Loucy (cell line): ENCODE measurements around the gene GABRQ.

ENCODE experiments used
- H2AFZ ChIP-seq: fragments of 200-600 bp; sonication (generic); 2 replicates; pipeline ENCODE4 v1.6.0; 2016; ENCODE audit warnings: antibody characterized with exemption, mild to moderate bottlenecking, low read length, moderate library complexity
- H3F3A ChIP-seq: fragments of 200-600 bp; 2 replicates; pipeline ENCODE4 v1.6.0; 2016; ENCODE audit warnings: antibody characterized with exemption, low read depth, mild to moderate bottlenecking
- H3K27me3 ChIP-seq: fragments of 200-600 bp; sonication (generic); 2 replicates; pipeline ENCODE4 v1.6.1; 2014; ENCODE audit warnings: low read length, mild to moderate bottlenecking; ENCODE audit not compliant: insufficient read depth, poor library complexity, severe bottlenecking
- H3K36me3 ChIP-seq: fragments of 200-600 bp; sonication (generic); 2 replicates; pipeline ENCODE4 v1.6.1; 2016; ENCODE audit warnings: low read length; ENCODE audit not compliant: insufficient read depth
- H3K4me1 ChIP-seq: fragments of 200-600 bp; sonication (generic); 2 replicates; pipeline ENCODE4 v1.5.1; 2014; ENCODE audit warnings: low read length, mild to moderate bottlenecking; ENCODE audit not compliant: insufficient read depth, poor library complexity, severe bottlenecking
- H3K4me2 ChIP-seq: fragments of 200-600 bp; sonication (generic); 2 replicates; pipeline ENCODE4 v1.6.0; 2014; ENCODE audit warnings: antibody characterized with exemption, low read length, low read depth, mild to moderate bottlenecking; ENCODE audit not compliant: poor library complexity, severe bottlenecking
- H3K4me3 ChIP-seq: fragments of 200-600 bp; sonication (generic); 2 replicates; pipeline ENCODE4 v1.5.1; 2014; ENCODE audit warnings: low read length, mild to moderate bottlenecking, mixed read lengths; ENCODE audit not compliant: poor library complexity, severe bottlenecking
- H3K79me2 ChIP-seq: fragments of 200-600 bp; sonication (generic); 2 replicates; pipeline ENCODE4 v1.6.1; 2014; ENCODE audit warnings: low read length; ENCODE audit not compliant: insufficient read depth
- H3K9ac ChIP-seq: fragments of 200-600 bp; sonication (generic); 2 replicates; pipeline ENCODE4 v1.6.0; 2014; ENCODE audit warnings: mild to moderate bottlenecking, low read depth, low read length, moderate library complexity; ENCODE audit not compliant: poor library complexity, severe bottlenecking
- H3K9me2 ChIP-seq: fragments of 200-600 bp; sonication (generic); replicated peaks from 2 replicates; pipeline ENCODE4 v1.6.1; 2016; ENCODE audit warnings: low read depth, low read length, mixed read lengths
- H3K9me3 ChIP-seq: fragments of 200-600 bp; sonication (generic); 2 replicates; pipeline ENCODE4 v1.6.1; 2014; ENCODE audit warnings: mild to moderate bottlenecking, antibody characterized with exemption, low read length, low read depth; ENCODE audit not compliant: insufficient read depth
- H4K20me1 ChIP-seq: fragments of 200-600 bp; sonication (generic); 2 replicates; pipeline ENCODE4 v1.6.0; 2014; ENCODE audit warnings: antibody characterized with exemption, low read length, mild to moderate bottlenecking; ENCODE audit not compliant: insufficient read depth, poor library complexity, severe bottlenecking
- CTCF ChIP-seq: fragments of 200-600 bp; sonication (generic); conservative IDR thresholded peaks from 2 replicates; pipeline ENCODE4 v1.5.1; 2014; ENCODE audit warnings: mild to moderate bottlenecking, antibody characterized with exemption, low read length
- EZH2phosphoT487 ChIP-seq: fragments of 200-600 bp; IDR thresholded peaks from 2 replicates; pipeline ENCODE4 v1.6.1; 2018; ENCODE audit warnings: antibody characterized with exemption, mild to moderate bottlenecking, moderate library complexity, borderline replicate concordance

GABRQ gene

DNA sequence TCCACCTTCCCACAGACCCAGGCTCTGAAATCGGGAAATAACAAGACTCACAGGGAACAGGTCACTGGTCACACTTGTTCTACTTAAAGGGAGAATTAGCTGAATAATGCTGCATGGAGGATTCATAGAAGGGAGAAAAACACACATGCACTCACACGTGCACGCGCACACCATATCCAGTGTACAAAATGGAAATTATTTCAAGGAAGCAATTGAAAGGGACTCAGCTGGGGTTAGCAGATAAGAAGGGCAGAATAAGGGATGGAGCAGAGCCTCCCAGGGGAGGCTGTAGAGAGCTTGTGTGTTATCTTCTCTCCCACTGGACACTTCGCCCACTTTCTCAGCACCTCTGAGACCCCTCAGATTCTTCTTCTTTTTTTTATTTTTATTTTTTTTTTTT is 10.3 kb downstream of the GABRQ start:
- Histone ChIP-seq H3K27me3 (no peaks in the 10 kb centered on the region), H3K4me3 (no peak overlapping the region), H2AFZ (no peak overlapping the region), H4K20me1 (no peaks in the 10 kb centered on the region), H3K9ac (no peak overlapping the region), H3K4me2 (no peak overlapping the region), H3K36me3 (no peaks in the 10 kb centered on the region), H3F3A (no peaks in the 10 kb centered on the region), H3K9me3 (no peaks in the 10 kb centered on the region), H3K9me2 (no peaks in the 10 kb centered on the region), H3K4me1 (no peaks in the 10 kb centered on the region), H3K79me2 (no peaks in the 10 kb centered on the region)
- no peak for TF ChIP-seq CTCF

DNA sequence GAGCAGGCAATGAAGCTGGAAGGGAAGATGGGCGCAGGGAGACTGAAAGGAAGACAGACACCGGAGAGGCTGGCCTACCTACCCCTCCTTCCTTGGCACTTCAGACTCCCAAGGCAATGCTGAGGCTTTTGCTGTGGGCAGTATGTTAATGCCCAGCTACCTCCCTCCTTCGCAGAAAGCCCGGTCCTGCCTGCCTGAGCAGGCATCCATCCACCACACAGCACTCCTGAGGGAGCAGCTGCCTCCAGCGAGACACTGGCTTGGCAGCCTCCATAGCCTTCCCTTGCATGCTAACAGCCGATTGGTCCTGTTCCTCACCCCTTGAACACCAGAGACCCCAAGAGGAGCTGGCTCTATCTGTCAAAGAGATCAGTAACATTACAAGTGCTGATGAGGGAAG is 14.4 kb downstream of the GABRQ start:
- Histone ChIP-seq H3K9me2 (no peaks in the 10 kb centered on the region), H3K4me3 (no peak overlapping the region), H3K79me2 (no peaks in the 10 kb centered on the region), H4K20me1 (no peaks in the 10 kb centered on the region), H3K27me3 (no peaks in the 10 kb centered on the region), H3K4me2 (no peak overlapping the region), H3K9ac (no peak overlapping the region), H3K4me1 (no peaks in the 10 kb centered on the region), H2AFZ (no peak overlapping the region), H3K36me3 (no peaks in the 10 kb centered on the region), H3K9me3 (no peaks in the 10 kb centered on the region), H3F3A (no peaks in the 10 kb centered on the region)
- no peak for TF ChIP-seq EZH2phosphoT487
- no peak for TF ChIP-seq CTCF

DNA sequence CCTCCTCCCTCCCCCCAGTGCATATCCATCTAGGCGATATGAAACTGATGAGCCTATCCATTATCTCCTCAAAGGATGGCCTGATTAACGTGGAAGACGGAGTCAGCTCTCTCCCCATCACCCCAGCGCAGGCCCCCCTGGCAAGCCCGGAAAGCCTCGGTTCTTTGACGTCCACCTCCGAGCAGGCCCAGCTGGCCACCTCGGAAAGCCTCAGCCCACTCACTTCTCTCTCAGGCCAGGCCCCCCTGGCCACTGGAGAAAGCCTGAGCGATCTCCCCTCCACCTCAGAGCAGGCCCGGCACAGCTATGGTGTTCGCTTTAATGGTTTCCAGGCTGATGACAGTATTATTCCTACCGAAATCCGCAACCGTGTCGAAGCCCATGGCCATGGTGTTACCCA is 14.8 kb downstream of the GABRQ start:
- Histone ChIP-seq H3K9me2 (no peaks in the 10 kb centered on the region), H3K4me1 (no peaks in the 10 kb centered on the region), H3K9me3 (no peaks in the 10 kb centered on the region), H3F3A (no peaks in the 10 kb centered on the region), H3K79me2 (no peaks in the 10 kb centered on the region), H3K27me3 (no peaks in the 10 kb centered on the region), H3K9ac (no peak overlapping the region), H3K36me3 (no peaks in the 10 kb centered on the region), H2AFZ (no peak overlapping the region), H3K4me2 (no peak overlapping the region), H4K20me1 (no peaks in the 10 kb centered on the region), H3K4me3 (no peak overlapping the region)
- TF ChIP-seq EZH2phosphoT487 (no peak), CTCF (no peak)
